SU-DHL-6 (cell line): ENCODE measurements around the gene KRTAP9-2.
"Not testable (repeated sequence)": the region's sequence is repeated elsewhere in the genome, so short reads cannot be mapped to it uniquely, and the experiment has no call there.

Experiments
- H2AFZ ChIP-seq: fragments of 200-600 bp; sonication (generic); 2 replicates; pipeline ENCODE4 v1.6.1; 2014; ENCODE audit warnings: low read depth, mild to moderate bottlenecking, moderate library complexity, mixed read lengths, antibody characterized with exemption, low read length; ENCODE audit not compliant: severe bottlenecking
- H3F3A ChIP-seq: fragments of 200-600 bp; shearing (Covaris generic); 2 replicates; pipeline ENCODE4 v1.6.0; 2016; ENCODE audit warnings: antibody characterized with exemption, mild to moderate bottlenecking; ENCODE audit not compliant: insufficient read depth
- H3K27ac ChIP-seq: fragments of 200-600 bp; sonication (generic); 2 replicates; pipeline ENCODE4 v1.5.1; 2016; ENCODE audit warnings: low read depth, mild to moderate bottlenecking, low read length, moderate library complexity, mixed read lengths
- H3K27me3 ChIP-seq: fragments of 200-600 bp; sonication (generic), shearing (Covaris generic); 2 replicates; pipeline ENCODE4 v1.6.0; 2014; ENCODE audit warnings: mild to moderate bottlenecking, low read length
- H3K36me3 ChIP-seq: fragments of 200-600 bp; sonication (generic); 2 replicates; pipeline ENCODE4 v1.6.1; 2014; ENCODE audit warnings: mild to moderate bottlenecking, low read length, mixed read lengths
- H3K4me2 ChIP-seq: fragments of 300-600, 200-600 bp; shearing (Covaris generic), sonication (generic); 2 replicates; pipeline ENCODE4 v1.6.0; 2014; ENCODE audit warnings: low read length, low read depth, mild to moderate bottlenecking; ENCODE audit not compliant: poor library complexity, severe bottlenecking
- H3K4me3 ChIP-seq: fragments of 200-600 bp; sonication (generic); 2 replicates; pipeline ENCODE4 v1.5.1; 2014; ENCODE audit warnings: antibody characterized with exemption, low read length, mild to moderate bottlenecking, mixed read lengths; ENCODE audit not compliant: insufficient read depth, poor library complexity, severe bottlenecking
- H3K79me2 ChIP-seq: fragments of 200-600 bp; sonication (generic); 2 replicates; pipeline ENCODE4 v1.6.1; 2014; ENCODE audit warnings: mild to moderate bottlenecking, low read length, moderate library complexity; ENCODE audit not compliant: insufficient read depth
- H3K9ac ChIP-seq: fragments of 200-600 bp; sonication (generic); 2 replicates; pipeline ENCODE4 v1.7.0; 2014; ENCODE audit warnings: mild to moderate bottlenecking, low read length
- H3K9me2 ChIP-seq: fragments of 200-600 bp; sonication (generic); replicated peaks from 2 replicates; pipeline ENCODE4 v1.6.1; 2014; ENCODE audit warnings: low read length; ENCODE audit not compliant: insufficient read depth
- H3K9me3 ChIP-seq: fragments of 200-600 bp; sonication (generic); 2 replicates; pipeline ENCODE4 v1.6.1; 2014; ENCODE audit warnings: low read length, mixed read lengths; ENCODE audit not compliant: insufficient read depth
- H4K20me1 ChIP-seq: fragments of 200-600 bp; sonication (generic); 2 replicates; pipeline ENCODE4 v1.6.1; 2014; ENCODE audit warnings: low read depth, mild to moderate bottlenecking, antibody characterized with exemption, low read length, moderate library complexity, mixed read lengths
- EZH2phosphoT487 ChIP-seq: fragments of 200-600 bp; sonication (generic), shearing (Covaris generic); conservative IDR thresholded peaks from 2 replicates; pipeline ENCODE4 v1.6.1; 2018; ENCODE audit warnings: mild to moderate bottlenecking, antibody characterized with exemption, low read length, moderate library complexity, mixed read lengths
- TF ChIP-seq, protein P1 (sequence below): fragments of 200-600 bp; sonication (generic); IDR thresholded peaks from one replicate; pipeline ENCODE4 v1.5.1; 2017; ENCODE audit warnings: antibody characterized with exemption, mild to moderate bottlenecking, low read length, moderate library complexity; ENCODE audit not compliant: insufficient read depth, poor library complexity, severe bottlenecking

KRTAP9-2 gene

DNA sequence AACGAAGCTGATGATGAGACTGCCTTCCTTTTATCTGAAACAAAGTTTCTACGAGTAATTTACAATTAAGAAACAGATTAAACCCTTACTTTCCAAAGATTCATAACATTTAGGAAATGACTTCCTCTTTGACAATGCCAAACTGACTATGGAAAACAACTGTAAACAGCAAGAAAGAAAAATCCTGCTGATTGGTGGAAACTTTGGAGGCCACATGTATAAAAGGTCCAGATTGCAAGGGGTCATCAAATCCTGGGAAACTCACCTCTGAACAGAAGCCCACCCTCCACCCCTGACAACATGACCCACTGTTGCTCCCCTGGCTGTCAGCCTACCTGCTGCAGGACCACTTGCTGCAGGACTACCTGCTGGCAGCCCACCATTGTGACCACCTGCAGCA lies 38.6 kb downstream of the KRTAP9-2 start, which contains the start of gene KRTAP9-6:
TSS of gene KRTAP9-6 (plus strand) at position 301 of the 400 bp plus-strand sequence. CDS start at position 301, 0 bp downstream.
- Histone ChIP-seq H3K9me2 (no peaks in the 10 kb centered on the region), H3K9me3 (no peaks in the 10 kb centered on the region), H3K79me2 (no peaks in the 10 kb centered on the region), H3F3A (no peaks in the 10 kb centered on the region), H3K27me3 (no peaks in the 10 kb centered on the region), H3K4me2 (no peak within 1 kb of the TSS), H2AFZ (no peak within 1 kb of the TSS), H3K36me3 (no peaks in the 10 kb centered on the region), H3K27ac (no peak within 1 kb of the TSS), H4K20me1 (no peaks in the 10 kb centered on the region), H3K4me3 (no peak within 1 kb of the TSS), H3K9ac (no peak within 1 kb of the TSS)
- TF ChIP-seq, protein P1, sequence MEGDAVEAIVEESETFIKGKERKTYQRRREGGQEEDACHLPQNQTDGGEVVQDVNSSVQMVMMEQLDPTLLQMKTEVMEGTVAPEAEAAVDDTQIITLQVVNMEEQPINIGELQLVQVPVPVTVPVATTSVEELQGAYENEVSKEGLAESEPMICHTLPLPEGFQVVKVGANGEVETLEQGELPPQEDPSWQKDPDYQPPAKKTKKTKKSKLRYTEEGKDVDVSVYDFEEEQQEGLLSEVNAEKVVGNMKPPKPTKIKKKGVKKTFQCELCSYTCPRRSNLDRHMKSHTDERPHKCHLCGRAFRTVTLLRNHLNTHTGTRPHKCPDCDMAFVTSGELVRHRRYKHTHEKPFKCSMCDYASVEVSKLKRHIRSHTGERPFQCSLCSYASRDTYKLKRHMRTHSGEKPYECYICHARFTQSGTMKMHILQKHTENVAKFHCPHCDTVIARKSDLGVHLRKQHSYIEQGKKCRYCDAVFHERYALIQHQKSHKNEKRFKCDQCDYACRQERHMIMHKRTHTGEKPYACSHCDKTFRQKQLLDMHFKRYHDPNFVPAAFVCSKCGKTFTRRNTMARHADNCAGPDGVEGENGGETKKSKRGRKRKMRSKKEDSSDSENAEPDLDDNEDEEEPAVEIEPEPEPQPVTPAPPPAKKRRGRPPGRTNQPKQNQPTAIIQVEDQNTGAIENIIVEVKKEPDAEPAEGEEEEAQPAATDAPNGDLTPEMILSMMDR, result no peak
- TF ChIP-seq EZH2phosphoT487, result no peak

DNA sequence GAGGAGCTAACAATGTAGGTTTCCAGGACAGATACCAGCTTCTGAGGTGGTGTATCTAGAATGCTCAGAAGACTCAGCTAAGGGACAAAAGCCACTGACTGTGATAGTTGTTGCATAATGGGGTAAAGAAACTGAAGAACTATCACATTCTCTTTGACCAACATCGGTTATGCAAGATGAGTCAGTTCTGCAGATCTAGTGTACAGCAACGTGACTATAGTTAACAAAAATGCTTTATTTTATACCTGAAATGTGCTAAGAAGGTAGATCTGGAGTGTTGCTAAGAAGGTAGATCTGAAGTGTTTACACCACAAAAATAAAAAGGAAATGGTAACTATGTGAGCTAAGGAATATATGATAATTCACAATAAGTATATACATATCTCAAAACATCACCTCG lies 41.3 kb downstream of the KRTAP9-2 start:
- H3K9me2 ChIP-seq, result no peaks in the 10 kb centered on the region
- no peak overlapping the region for H3K4me2 ChIP-seq
- no peak overlapping the region for H3K9ac ChIP-seq
- H4K20me1 ChIP-seq, result no peaks in the 10 kb centered on the region
- H3K79me2 ChIP-seq, result no peaks in the 10 kb centered on the region
- no peaks in the 10 kb centered on the region for H3F3A ChIP-seq
- no peaks in the 10 kb centered on the region for H3K9me3 ChIP-seq
- H3K4me3 ChIP-seq, result no peak overlapping the region
- H3K27me3 ChIP-seq, result no peaks in the 10 kb centered on the region
- TF ChIP-seq EZH2phosphoT487, result no peak
- TF ChIP-seq, protein P1, result no peak
- H2AFZ ChIP-seq, result no peak overlapping the region
- H3K27ac ChIP-seq, result no peak overlapping the region
- no peaks in the 10 kb centered on the region for H3K36me3 ChIP-seq

DNA sequence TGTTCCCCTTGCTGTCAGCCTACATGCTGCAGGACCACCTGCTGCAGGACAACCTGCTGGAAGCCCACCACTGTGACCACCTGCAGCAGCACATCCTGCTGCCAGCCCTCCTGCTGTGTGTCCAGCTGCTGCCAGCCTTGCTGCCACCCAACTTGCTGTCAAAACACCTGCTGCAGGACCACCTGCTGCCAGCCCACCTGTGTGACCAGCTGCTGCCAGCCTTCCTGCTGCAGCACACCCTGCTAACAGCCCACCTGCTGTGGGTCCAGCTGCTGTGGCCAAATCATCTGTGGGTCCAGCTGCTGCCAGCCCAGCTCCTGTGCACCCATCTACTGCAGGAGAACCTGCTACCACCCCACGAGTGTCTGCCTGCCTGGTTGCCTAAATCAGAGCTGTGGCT lies 44.9 kb downstream of the KRTAP9-2 start:
- not testable (repeated sequence) for H3K9ac ChIP-seq, H3K36me3 ChIP-seq, H3K4me3 ChIP-seq, H2AFZ ChIP-seq, H3K9me3 ChIP-seq, H3K9me2 ChIP-seq, H3K27ac ChIP-seq, H3K4me2 ChIP-seq, H3K27me3 ChIP-seq, H3K79me2 ChIP-seq, H3F3A ChIP-seq, H4K20me1 ChIP-seq

DNA sequence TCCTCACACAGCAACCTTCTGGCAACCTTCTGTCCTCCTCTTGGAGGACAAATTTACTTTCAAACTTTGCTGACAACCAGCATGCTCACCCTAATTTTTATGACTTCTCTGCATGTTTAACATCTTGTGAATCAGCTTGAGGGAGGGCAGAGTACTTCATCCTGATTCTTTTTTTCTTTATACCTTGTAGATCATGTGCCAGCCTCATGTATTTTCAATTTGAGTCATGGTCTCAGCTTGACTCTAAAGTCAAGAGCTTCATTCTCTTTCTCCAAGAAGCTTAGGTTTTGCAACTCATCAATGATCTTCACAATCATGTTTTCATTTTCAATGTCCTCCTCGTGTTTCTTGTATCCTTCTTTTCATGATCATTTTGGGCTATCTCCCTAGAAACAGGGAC lies 45.4 kb downstream of the KRTAP9-2 start:
- Histone ChIP-seq H3K9ac (no peak overlapping the region), H4K20me1 (no peaks in the 10 kb centered on the region), H3F3A (no peaks in the 10 kb centered on the region), H3K27ac (no peak overlapping the region), H3K79me2 (no peaks in the 10 kb centered on the region), H3K4me2 (no peak overlapping the region), H2AFZ (no peak overlapping the region), H3K4me3 (no peak overlapping the region), H3K9me2 (no peaks in the 10 kb centered on the region), H3K27me3 (no peaks in the 10 kb centered on the region), H3K36me3 (no peaks in the 10 kb centered on the region), H3K9me3 (no peaks in the 10 kb centered on the region)
- TF ChIP-seq, protein P1, result no peak
- no peak for TF ChIP-seq EZH2phosphoT487

DNA sequence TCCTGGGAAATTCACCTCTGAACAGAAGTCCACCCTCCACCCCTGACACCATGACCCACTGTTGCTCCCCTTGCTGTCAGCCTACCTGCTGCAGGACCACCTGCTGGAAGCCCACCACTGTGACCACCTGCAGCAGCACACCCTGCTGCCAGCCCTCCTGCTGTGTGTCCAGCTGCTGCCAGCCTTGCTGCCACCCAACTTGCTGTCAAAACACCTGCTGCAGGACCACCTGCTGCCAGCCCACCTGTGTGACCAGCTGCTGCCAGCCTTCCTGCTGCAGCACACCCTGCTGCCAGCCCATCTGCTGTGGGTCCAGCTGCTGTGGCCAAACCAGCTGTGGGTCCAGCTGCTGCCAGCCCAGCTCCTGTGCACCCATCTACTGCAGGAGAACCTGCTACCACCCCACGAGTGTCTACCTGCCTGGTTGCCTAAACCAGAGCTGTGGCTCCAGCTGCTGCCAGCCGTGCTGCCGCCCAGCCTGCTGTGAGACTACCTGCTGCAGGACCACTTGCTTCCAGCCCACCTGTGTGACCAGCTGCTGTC lies 49.3 kb downstream of the KRTAP9-2 start, which contains the start of gene KRTAP9-7:
TSS of gene KRTAP9-7 (plus strand) at position 51 of the 543 bp plus-strand sequence. CDS start at position 51, 0 bp downstream.
- H2AFZ ChIP-seq, H4K20me1 ChIP-seq, H3K9me3 ChIP-seq, H3K79me2 ChIP-seq, H3K4me2 ChIP-seq, H3F3A ChIP-seq, H3K27me3 ChIP-seq, H3K9ac ChIP-seq, H3K36me3 ChIP-seq, H3K4me3 ChIP-seq, H3K27ac ChIP-seq, H3K9me2 ChIP-seq: not testable (repeated sequence)
